Testis (tissue), 3 donors: Measurements from ENCODE around the gene TM9SF3. TPM values are rescaled to one million over a fixed set of nuclear protein-coding genes. Genes with fewer than 3 reads are reported as not detected.

Experiments used
- DNase-seq: peaks from one replicate; pipeline ENCODE4 v3.0.0-alpha.2; 2019
- H3K27ac ChIP-seq, 2 donors: fragments of 200-600 bp; sonication (generic); one replicate each; pipeline ENCODE4 v1.5.1; 2019
- H3K27me3 ChIP-seq: fragments of 200-600 bp; sonication (generic); one replicate; pipeline ENCODE4 v1.5.1; 2019
- H3K36me3 ChIP-seq: fragments of 200-600 bp; sonication (generic); one replicate; pipeline ENCODE4 v1.5.1; 2017; ENCODE audit warnings: low read depth; ENCODE audit errors: missing control alignments
- H3K4me1 ChIP-seq: fragments of 200-600 bp; sonication (generic); one replicate; pipeline ENCODE4 v1.5.1; 2019
- H3K4me3 ChIP-seq, 2 donors: fragments of 200-600 bp; sonication (generic); one replicate each; pipeline ENCODE4 v1.5.1; 2017 to 2019
- H3K9me3 ChIP-seq: fragments of 200-600 bp; sonication (generic); one replicate; pipeline ENCODE4 v1.5.1; 2017
- POLR2A ChIP-seq: fragments of 450-650 bp; IDR thresholded peaks from one replicate; pipeline ENCODE4 v1.6.1; 2017; ENCODE audit warnings: antibody characterized with exemption, mild to moderate bottlenecking, moderate library complexity
- WGBS, 2 donors: methylation state at CpG; one replicate each; pipeline ENCODE4 v1.1.5; 2018; 5-methylcytosine and 5-hydroxymethylcytosine counted together
- intact Hi-C: fragments of 100-400 bp; cut with DNase I; formaldehyde crosslinking; loops from one replicate; pipeline ENCODE4 v1.15.1; 2023; ENCODE audit warnings: low total_unique reads
- polyA plus RNA-seq: library from polyadenylated mRNA; stranded (reverse); fragments of 350-450 nt; fragmentation: Illumina TruSeq; extraction: RNeasy Lipid Tissue Mini Kit (QIAGEN cat#74804); gene quantifications from one replicate; pipeline ENCODE4 v1.2.3, GENCODE V29; 2014; ENCODE audit warnings: low read depth, low replicate concordance; ENCODE audit not compliant: insufficient read depth
- total RNA-seq, 2 donors: library from RNA; depleted of rRNA; stranded (reverse); fragments of >200 nt; gene quantifications; one replicate each; pipeline ENCODE4 v1.2.3, GENCODE V29; 2016
- TF ChIP-seq, protein P1 (sequence below), 3 experiments: fragments of 450-650 bp in 2 of 3; fragments of 200-600 bp in 1 of 3; sonication (generic) in 1 of 3; IDR thresholded peaks; one replicate each; pipeline ENCODE4 v1.5.1; 2016 to 2019; ENCODE audit warnings: antibody characterized with exemption in 3 of 3, mild to moderate bottlenecking in 2 of 3, moderate library complexity in 1 of 3

TM9SF3 gene
- total and polyA plus RNA-seq, 3 donors from 2014 or later = 67.8 to 69.8 (median 69.3) TPM

DNA sequence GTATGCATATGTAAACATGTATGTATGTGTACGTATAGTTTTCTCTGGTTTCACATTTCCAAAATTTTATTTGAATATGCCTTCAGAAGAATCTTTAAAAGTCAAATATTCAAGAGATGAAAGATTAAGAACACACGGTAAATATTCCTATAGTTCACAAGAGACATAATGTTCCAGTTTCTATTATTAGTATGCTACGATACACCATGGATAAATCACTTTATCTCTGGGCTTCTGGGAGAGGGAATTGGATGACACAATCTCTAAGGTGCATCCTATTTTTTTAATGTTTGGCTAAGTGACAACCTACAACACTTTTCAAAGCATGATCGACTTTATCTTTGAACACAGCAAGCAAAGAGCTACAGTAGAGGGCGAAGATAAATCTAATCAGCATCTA is 13.8 kb downstream of the TM9SF3 start:
- H3K9me3 ChIP-seq = no peaks in the 10 kb centered on the region
- no peaks in the 10 kb centered on the region for H3K4me1 ChIP-seq
- no peak overlapping the region for H3K4me3 ChIP-seq
- H3K27me3 ChIP-seq = no peaks in the 10 kb centered on the region
- TF ChIP-seq POLR2A = no peak
- TF ChIP-seq, protein P1, sequence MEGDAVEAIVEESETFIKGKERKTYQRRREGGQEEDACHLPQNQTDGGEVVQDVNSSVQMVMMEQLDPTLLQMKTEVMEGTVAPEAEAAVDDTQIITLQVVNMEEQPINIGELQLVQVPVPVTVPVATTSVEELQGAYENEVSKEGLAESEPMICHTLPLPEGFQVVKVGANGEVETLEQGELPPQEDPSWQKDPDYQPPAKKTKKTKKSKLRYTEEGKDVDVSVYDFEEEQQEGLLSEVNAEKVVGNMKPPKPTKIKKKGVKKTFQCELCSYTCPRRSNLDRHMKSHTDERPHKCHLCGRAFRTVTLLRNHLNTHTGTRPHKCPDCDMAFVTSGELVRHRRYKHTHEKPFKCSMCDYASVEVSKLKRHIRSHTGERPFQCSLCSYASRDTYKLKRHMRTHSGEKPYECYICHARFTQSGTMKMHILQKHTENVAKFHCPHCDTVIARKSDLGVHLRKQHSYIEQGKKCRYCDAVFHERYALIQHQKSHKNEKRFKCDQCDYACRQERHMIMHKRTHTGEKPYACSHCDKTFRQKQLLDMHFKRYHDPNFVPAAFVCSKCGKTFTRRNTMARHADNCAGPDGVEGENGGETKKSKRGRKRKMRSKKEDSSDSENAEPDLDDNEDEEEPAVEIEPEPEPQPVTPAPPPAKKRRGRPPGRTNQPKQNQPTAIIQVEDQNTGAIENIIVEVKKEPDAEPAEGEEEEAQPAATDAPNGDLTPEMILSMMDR (IDR thresholded peaks at IDR 0.05) = no peak
- no peak for DNase-seq
- 68 to 69% methylated on average over 5 of the region's 5 CpGs for WGBS, 2 donors
- intact Hi-C loops = no loop called here
- peaks cover 4% of the 10 kb centered on the region for H3K36me3 ChIP-seq
- H3K27ac ChIP-seq = no peak overlapping the region

DNA sequence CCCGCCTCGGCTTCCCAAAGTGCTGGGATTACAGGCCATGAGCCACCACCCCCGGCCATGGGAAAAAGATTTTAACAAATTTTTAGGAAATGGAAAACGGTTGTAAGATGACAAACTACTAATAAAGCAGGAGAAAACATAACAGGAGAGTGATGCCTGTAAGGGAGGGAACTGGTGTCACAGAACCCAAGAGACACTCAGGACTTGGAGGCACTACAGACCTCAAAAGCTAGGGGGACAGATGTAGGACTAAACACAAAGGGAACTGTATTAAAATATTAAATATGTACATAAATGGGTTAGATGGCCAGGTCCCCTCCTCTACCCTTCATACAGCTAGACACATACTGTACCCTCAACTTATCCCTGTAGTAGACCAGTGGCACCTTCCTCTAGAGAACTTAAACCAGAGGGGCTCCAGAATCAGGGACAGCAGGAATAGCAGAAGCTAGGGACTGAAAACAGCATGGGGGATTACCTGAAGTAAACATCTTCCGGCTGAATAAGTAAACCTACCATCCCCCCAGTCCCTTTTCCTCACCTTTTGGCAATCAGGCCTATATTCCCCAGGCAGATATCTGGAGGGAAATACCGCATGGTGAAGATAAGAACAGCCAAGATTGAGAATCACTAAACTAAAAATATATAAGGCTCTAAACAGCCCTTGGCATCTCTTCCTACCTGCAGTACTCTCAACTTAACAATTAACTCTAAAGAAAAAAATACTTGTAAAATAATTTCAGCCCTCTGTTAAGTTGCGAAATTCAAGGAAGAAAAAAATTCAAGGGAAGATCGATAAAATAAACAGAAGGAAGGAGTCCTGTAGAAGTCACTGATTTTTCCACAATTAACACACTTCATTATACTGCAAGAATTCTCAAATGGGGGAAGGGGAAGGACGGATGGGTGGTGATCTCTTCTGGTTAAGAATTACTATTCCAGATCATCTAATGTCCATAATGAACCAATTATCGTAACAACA is 15.5 kb downstream of the TM9SF3 start:
- H3K9me3 ChIP-seq = no peaks in the 10 kb centered on the region
- DNase-seq = no peak

DNA sequence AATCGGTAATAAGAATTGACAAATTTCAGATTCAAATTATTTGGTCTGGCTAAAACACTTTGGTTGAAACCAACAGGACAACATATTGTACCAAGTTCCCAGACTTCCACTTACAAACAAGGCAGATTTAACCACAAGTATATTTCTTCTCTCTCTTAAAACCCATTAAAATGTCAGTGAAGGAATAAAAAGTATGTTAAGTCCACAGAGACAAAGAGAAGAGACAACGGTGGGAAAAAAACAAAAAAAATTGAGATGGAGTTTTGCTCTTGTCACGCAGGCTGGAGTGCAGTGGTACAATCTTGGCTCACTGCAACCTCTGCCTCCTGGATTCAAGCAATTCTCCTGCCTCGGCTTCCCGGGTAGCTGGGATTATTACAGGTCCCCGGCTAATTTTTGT is 16.3 kb downstream of the TM9SF3 start:
- DNase-seq = no peak
- no peak overlapping the region for H3K4me3 ChIP-seq
- no peaks in the 10 kb centered on the region for H3K4me1 ChIP-seq
- H3K9me3 ChIP-seq = no peaks in the 10 kb centered on the region
- WGBS, 2 donors = 87 to 89% methylated on average over 6 of the region's 6 CpGs
- H3K27ac ChIP-seq = no peak overlapping the region
- H3K36me3 ChIP-seq = peaks cover 4% of the 10 kb centered on the region
- intact Hi-C loops = no loop called here
- TF ChIP-seq POLR2A = no peak
- TF ChIP-seq, protein P1 (IDR thresholded peaks at IDR 0.05) = no peak
- H3K27me3 ChIP-seq = no peaks in the 10 kb centered on the region

More for the DNA sequence above, 15.5 kb downstream of the TM9SF3 start:
- Histone ChIP-seq H3K4me1 (no peaks in the 10 kb centered on the region), H3K36me3 (peaks cover 4% of the 10 kb centered on the region), H3K27ac (no peak overlapping the region), H3K27me3 (no peaks in the 10 kb centered on the region), H3K4me3 (no peak overlapping the region)
- intact Hi-C loops = no loop called here
- 87 to 88% methylated on average over 10 of the region's 10 CpGs for WGBS, 2 donors
- TF ChIP-seq, protein P1 (IDR thresholded peaks at IDR 0.05) = no peak
- TF ChIP-seq POLR2A = no peak

DNA sequence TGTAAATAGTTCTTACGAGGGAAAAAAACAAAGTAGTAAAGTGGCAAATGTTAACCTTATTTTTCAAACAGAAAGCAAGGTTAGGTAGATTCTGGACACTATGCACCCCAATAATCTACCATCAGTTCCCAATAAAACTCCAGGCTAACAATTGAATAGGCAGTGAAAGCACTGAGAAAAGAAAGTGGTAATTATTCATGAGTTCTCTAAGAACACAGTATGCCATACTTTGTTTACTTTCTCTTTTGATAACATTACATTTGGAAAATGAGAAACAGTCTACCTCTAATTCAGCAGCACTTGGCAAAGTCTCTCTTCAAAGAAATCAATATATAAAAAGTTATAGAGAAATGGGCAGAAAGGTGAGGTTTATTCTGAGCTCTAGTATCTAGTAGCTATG is 18.4 kb downstream of the TM9SF3 start:
- no peaks in the 10 kb centered on the region for H3K27me3 ChIP-seq
- intact Hi-C loops = no loop called here
- TF ChIP-seq, protein P1 (IDR thresholded peaks at IDR 0.05) = no peak
- TF ChIP-seq POLR2A = no peak
- no peaks in the 10 kb centered on the region for H3K9me3 ChIP-seq
- WGBS, 2 donors = 73 to 78% methylated on average over 1 of the region's 1 CpG
- H3K4me1 ChIP-seq = no peaks in the 10 kb centered on the region
- no peaks in the 10 kb centered on the region for H3K36me3 ChIP-seq
- H3K4me3 ChIP-seq = no peak overlapping the region
- no peak for DNase-seq
- H3K27ac ChIP-seq = no peak overlapping the region
